WTC11 (cell line): Measurements from ENCODE around the gene KDM4E. TPM values are rescaled to one million over a fixed set of nuclear protein-coding genes. Genes with fewer than 3 reads are reported as not detected.

Experiments used
- ATAC-seq: fragments of 200-7000 bp; cut with Tn5 transposase; 2 replicates; pipeline ENCODE4 v1.10.0; 2021; ENCODE audit warnings: mild to moderate bottlenecking, moderate library complexity
- CTCF ChIA-PET: fragments of 300-600 bp; sonication (Branson Sonifier 250); formaldehyde crosslinking; loops from one replicate; lab custom pipeline; 2021; ENCODE audit warnings: antibody characterized with exemption; lab: Charles Lee
- POLR2A ChIA-PET: fragments of 350-600 bp; sonication (Branson Sonifier 250); formaldehyde crosslinking; loops from one replicate; lab custom pipeline; 2021; ENCODE audit warnings: antibody characterized with exemption; lab: Charles Lee
- DNase-seq: peaks from one replicate; pipeline ENCODE4 v3.0.0; 2021; ENCODE audit warnings: low spot score
- H3K27ac Mint-ChIP-seq: 2 replicates; pipeline ENCODE4 v1.8.0; 2021; ENCODE audit warnings: mixed read lengths
- H3K27me3 Mint-ChIP-seq: 2 replicates; pipeline ENCODE4 v1.8.0; 2021; ENCODE audit warnings: low read depth, mild to moderate bottlenecking, moderate library complexity, mixed read lengths
- H3K36me3 Mint-ChIP-seq: 2 replicates; pipeline ENCODE4 v1.8.0; 2021; ENCODE audit warnings: mixed read lengths
- H3K4me1 Mint-ChIP-seq: 2 replicates; pipeline ENCODE4 v1.8.0; 2022; ENCODE audit warnings: mixed read lengths
- H3K4me3 Mint-ChIP-seq: 2 replicates; pipeline ENCODE4 v1.8.0; 2021; ENCODE audit warnings: mild to moderate bottlenecking, moderate library complexity, mixed read lengths
- H3K9me3 Mint-ChIP-seq: 2 replicates; pipeline ENCODE4 v1.8.0; 2021; ENCODE audit warnings: mixed read lengths
- ATF6 ChIP-seq: sonication (generic); formaldehyde crosslinking; IDR thresholded peaks from 2 replicates; pipeline ENCODE4 v1.8.1; 2023; ENCODE audit warnings: mild to moderate bottlenecking, missing genetic modification reagents
- CTCF ChIP-seq: fragments of 200-600 bp; IDR thresholded peaks from 2 replicates; pipeline ENCODE4 v1.8.0; 2022; ENCODE audit warnings: antibody characterized with exemption
- ERG ChIP-seq: fragments of 250-450 bp; sonication (Bioruptor Pico); IDR thresholded peaks from 2 replicates; pipeline ENCODE4 v1.8.0; 2021; ENCODE audit warnings: mild to moderate bottlenecking
- GTF2I ChIP-seq: fragments of 250-450 bp; sonication (Bioruptor Pico); conservative IDR thresholded peaks from 2 replicates; pipeline ENCODE4 v1.4.0; 2021; ENCODE audit warnings: mild to moderate bottlenecking
- IRF2 ChIP-seq: sonication (generic); formaldehyde crosslinking; IDR thresholded peaks from 2 replicates; pipeline ENCODE4 v1.8.0; 2022; ENCODE audit warnings: low read depth, missing genetic modification reagents, borderline replicate concordance
- JUN ChIP-seq: sonication (generic); formaldehyde crosslinking; IDR thresholded peaks from 2 replicates; pipeline ENCODE4 v1.8.0; 2023; ENCODE audit warnings: mild to moderate bottlenecking, missing genetic modification reagents
- MAX ChIP-seq: sonication (generic); formaldehyde crosslinking; IDR thresholded peaks from 2 replicates; pipeline ENCODE4 v1.8.0; 2022; ENCODE audit warnings: mild to moderate bottlenecking, missing genetic modification reagents
- NFATC4 ChIP-seq: fragments of 250-450 bp; sonication (Bioruptor Pico); IDR thresholded peaks from 2 replicates; pipeline ENCODE4 v1.9.0; 2021; ENCODE audit warnings: mild to moderate bottlenecking
- NR1H2 ChIP-seq: sonication (generic); formaldehyde crosslinking; IDR thresholded peaks from 2 replicates; pipeline ENCODE4 v1.9.0; 2021; ENCODE audit warnings: mild to moderate bottlenecking, moderate library complexity, missing genetic modification reagents
- OVOL2 ChIP-seq: fragments of 250-450 bp; sonication (Bioruptor Pico); IDR thresholded peaks from 2 replicates; pipeline ENCODE4 v1.9.0; 2021; ENCODE audit warnings: mild to moderate bottlenecking, borderline replicate concordance
- STAT6 ChIP-seq: sonication (generic); formaldehyde crosslinking; conservative IDR thresholded peaks from 2 replicates; pipeline ENCODE4 v1.8.1; 2023; ENCODE audit warnings: mild to moderate bottlenecking, low read depth, missing genetic modification reagents, moderate library complexity
- USF1 ChIP-seq: sonication (generic); formaldehyde crosslinking; IDR thresholded peaks from 2 replicates; pipeline ENCODE4 v1.8.0; 2022; ENCODE audit warnings: mild to moderate bottlenecking, missing genetic modification reagents
- USF2 ChIP-seq: sonication (generic); formaldehyde crosslinking; IDR thresholded peaks from 2 replicates; pipeline ENCODE4 v1.8.1; 2023; ENCODE audit warnings: mild to moderate bottlenecking, missing genetic modification reagents, moderate library complexity
- ZNF232 ChIP-seq: sonication (generic); formaldehyde crosslinking; IDR thresholded peaks from 2 replicates; pipeline ENCODE4 v1.8.0; 2022; ENCODE audit warnings: mild to moderate bottlenecking, missing genetic modification reagents
- ZNF281 ChIP-seq: sonication (generic); formaldehyde crosslinking; IDR thresholded peaks from 2 replicates; pipeline ENCODE4 v1.8.0; 2023; ENCODE audit warnings: mild to moderate bottlenecking, missing genetic modification reagents
- ZNF317 ChIP-seq: sonication (generic); formaldehyde crosslinking; IDR thresholded peaks from 2 replicates; pipeline ENCODE4 v1.8.1; 2023; ENCODE audit warnings: low read depth, mild to moderate bottlenecking, moderate library complexity, missing genetic modification reagents, borderline replicate concordance
- ZNF425 ChIP-seq: fragments of 250-450 bp; sonication (Bioruptor Pico); conservative IDR thresholded peaks from 2 replicates; pipeline ENCODE4 v1.9.0; 2021; ENCODE audit warnings: mild to moderate bottlenecking
- ZNF512 ChIP-seq: sonication (generic); formaldehyde crosslinking; IDR thresholded peaks from 2 replicates; pipeline ENCODE4 v1.8.1; 2022; ENCODE audit warnings: missing genetic modification reagents, borderline replicate concordance
- total RNA-seq: library from RNA; stranded (reverse); gene quantifications from 3 replicates; pipeline ENCODE4 v1.2.3, GENCODE V29; 2021

The KDM4E gene
- total RNA-seq, 1 experiment from 2014 or later: not detected

- Mint-ChIP-seq H3K36me3 (no peaks in the 10 kb centered on the region), H3K4me3 (no peak overlapping the region), H3K27me3 (peaks cover 20% of the 10 kb centered on the region), H3K9me3 (no peaks in the 10 kb centered on the region), H3K27ac (no peak overlapping the region), H3K4me1 (no peaks in the 10 kb centered on the region; the same call in 1 of the 2 replicates)
- POLR2A ChIA-PET: no interaction called here
- TF ChIP-seq STAT6 (no peak), ZNF232 (no peak), ATF6 (CRISPR knock-in tag) (no peak), GTF2I (CRISPR knock-in tag) (no peak), ZNF281 (no peak), ZNF317 (CRISPR knock-in tag) (no peak), ZNF512 (CRISPR knock-in tag) (no peak), OVOL2 (no peak)
- ATAC-seq (no peak), DNase-seq (no peak)
- CTCF ChIA-PET: interaction anchor here (1.2 kb wide), 1 partner anchor 159 kb away, joined by 3 read pairs; no protein-coding TSS in a partner anchor
Observed at GRCh38 chr11:94993400-94993943, 31.6 kb upstream of the KDM4E start.

GRCh38 chr11:94997437-94997836, 27.6 kb upstream of the KDM4E start:
- H3K27me3 Mint-ChIP-seq: no peaks in the 10 kb centered on the region
- ATAC-seq: peak; percentile 43; the same call in 1 of the 2 replicates

More at GRCh38 chr11:94997437-94997836, 27.6 kb upstream of the KDM4E start:
- DNase-seq: peak; percentile 18
- Mint-ChIP-seq H3K9me3 (peaks cover 9% of the 10 kb centered on the region), H3K27ac (no peak overlapping the region), H3K4me1 (no peaks in the 10 kb centered on the region; the same call in 1 of the 2 replicates), H3K4me3 (no peak overlapping the region), H3K36me3 (no peaks in the 10 kb centered on the region; the same call in 1 of the 2 replicates)
- ChIA-PET CTCF (no interaction called here), POLR2A (no interaction called here)
- TF ChIP-seq ZNF425 (no peak), NFATC4 (CRISPR knock-in tag) (no peak), MAX (CRISPR knock-in tag) (no peak), ERG (CRISPR knock-in tag) (no peak), USF2 (CRISPR knock-in tag) (no peak), IRF2 (CRISPR knock-in tag) (no peak), JUN (CRISPR knock-in tag) (no peak), CTCF (no peak), NR1H2 (CRISPR knock-in tag) (no peak), USF1 (CRISPR knock-in tag) (no peak)
